Common myeloid progenitor, CD34-positive (primary cell): Measurements from ENCODE around the gene DCLRE1C.
A peak's percentile ranks its signal among the peaks of the same experiment; 100 is the strongest.

Experiments used
- CTCF ChIA-PET: fragments of 350-600 bp; sonication (Branson Sonifier 250); formaldehyde crosslinking; loops from one replicate; lab custom pipeline; 2021; ENCODE audit warnings: antibody characterized with exemption; lab: Charles Lee
- POLR2A ChIA-PET: fragments of 350-600 bp; sonication (Branson Sonifier 250); formaldehyde crosslinking; loops from one replicate; lab custom pipeline; 2021; ENCODE audit warnings: antibody characterized with exemption; lab: Charles Lee
- DNase-seq, 3 donors: peaks; one replicate each; pipeline versions ENCODE4 v3.0.0 to v3.0.0-alpha.2; 2013
- H3K27ac ChIP-seq, 2 experiments: 1 replicate in 1 of 2; 2 replicates in 1 of 2; pipeline ENCODE4 v1.7.0; 2013; ENCODE audit warnings: inconsistent platforms in 2 of 2, low read length in 2 of 2, mild to moderate bottlenecking in 2 of 2, low read depth in 1 of 2, moderate library complexity in 1 of 2; ENCODE audit not compliant: severe bottlenecking in 2 of 2, insufficient read depth in 1 of 2, poor library complexity in 1 of 2
- H3K27me3 ChIP-seq, 5 experiments: replicated peaks in 2 of 5; 1 replicate in 3 of 5; 2 replicates in 2 of 5; pipeline versions ENCODE4 v1.6.1 to v1.7.0; 2013; ENCODE audit warnings: low read length in 4 of 5, mild to moderate bottlenecking in 2 of 5, moderate library complexity in 2 of 5, inconsistent platforms in 1 of 5; ENCODE audit not compliant: insufficient read depth in 5 of 5, control insufficient read depth in 4 of 5
- H3K36me3 ChIP-seq, 4 experiments: 1 replicate in 2 of 4; 2 replicates in 2 of 4; pipeline versions ENCODE4 v1.6.1 to v1.7.0; 2013; ENCODE audit warnings: low read length in 3 of 4, control low read depth in 1 of 4, mild to moderate bottlenecking in 1 of 4; ENCODE audit not compliant: control insufficient read depth in 4 of 4, insufficient read depth in 4 of 4
- H3K4me1 ChIP-seq, 4 experiments: 1 replicate in 3 of 4; 2 replicates in 1 of 4; pipeline versions ENCODE4 v1.6.1 to v1.7.1; 2013; ENCODE audit warnings: low read length in 3 of 4, mild to moderate bottlenecking in 3 of 4, control low read depth in 1 of 4, inconsistent platforms in 1 of 4, moderate library complexity in 1 of 4; ENCODE audit not compliant: control insufficient read depth in 4 of 4, insufficient read depth in 4 of 4; ENCODE audit errors: control extremely low read depth in 1 of 4
- H3K4me3 ChIP-seq, 7 experiments: 1 replicate in 4 of 7; 2 replicates in 3 of 7; pipeline versions ENCODE4 v1.5.1 to v1.7.0; 2013; ENCODE audit warnings: mild to moderate bottlenecking in 7 of 7, low read length in 6 of 7, moderate library complexity in 6 of 7, inconsistent platforms in 2 of 7, low read depth in 2 of 7, control low read depth in 1 of 7; ENCODE audit not compliant: insufficient read depth in 4 of 7, control insufficient read depth in 1 of 7; ENCODE audit errors: extremely low read depth in 1 of 7
- H3K9me3 ChIP-seq, 5 experiments: 1 replicate in 4 of 5; 2 replicates in 1 of 5; pipeline versions ENCODE4 v1.6.1 to v1.7.1; 2013; ENCODE audit warnings: low read length in 4 of 5, mild to moderate bottlenecking in 2 of 5, inconsistent platforms in 1 of 5, low read depth in 1 of 5, moderate library complexity in 1 of 5; ENCODE audit not compliant: control insufficient read depth in 4 of 5, insufficient read depth in 2 of 5; ENCODE audit errors: control extremely low read depth in 1 of 5
- WGBS: methylation state at CpG from one replicate; pipeline ENCODE4 v1.1.5; 2013; ENCODE audit not compliant: insufficient coverage; 5-methylcytosine and 5-hydroxymethylcytosine counted together

The DCLRE1C gene

GRCh38 chr10:14958872-14959220, 5.0 kb upstream of the DCLRE1C start:
- DNase-seq, result no peak
- CTCF ChIA-PET, result interaction anchor here (0.9 kb wide), 1 partner anchor 10 kb away, joined by 3 read pairs; no protein-coding TSS in a partner anchor
- POLR2A ChIA-PET, result interaction anchor here (1.2 kb wide), 1 partner anchor 80 kb away, joined by 3 read pairs; the partner anchor contains the start of gene SUV39H2
- H3K36me3 ChIP-seq, result no peaks in the 10 kb centered on the region
- no peaks in the 10 kb centered on the region for H3K9me3 ChIP-seq
- peak overlapping the region in 1 of 2 experiments; percentile 94 for H3K27ac ChIP-seq
- H3K4me1 ChIP-seq, result peaks cover 8 to 22% (median 18%) of the 10 kb centered on the region in 4 experiments
- no peaks in the 10 kb centered on the region for H3K27me3 ChIP-seq
- WGBS, result 29% methylated on average over 5 of the region's 12 CpGs
- peak overlapping the region; percentile 71 to 90 (median 85) for H3K4me3 ChIP-seq

- WGBS, result 91% methylated on average over 19 of the region's 19 CpGs
- ChIA-PET CTCF (interaction anchor here (0.7 kb wide), 1 partner anchor 20 kb away, joined by 3 read pairs; no protein-coding TSS in a partner anchor), POLR2A (no interaction called here)
- Histone ChIP-seq H3K4me3 (peak overlapping the region in 5 of 7 experiments; percentile 83 to 91 (median 88)), H3K27ac (peak overlapping the region in 1 of 2 experiments; percentile 82), H3K4me1 (peaks cover 23 to 55% (median 44%) of the 10 kb centered on the region in 4 experiments), H3K9me3 (no peaks in the 10 kb centered on the region), H3K36me3 (peaks cover 0 to 8% (median 2%) of the 10 kb centered on the region in 4 experiments), H3K27me3 (no peaks in the 10 kb centered on the region)
- DNase-seq, result no peak
Measured at GRCh38 chr10:14954934-14955333, 1.0 kb upstream of the DCLRE1C start.

- Histone ChIP-seq H3K27me3 (no peaks in the 10 kb centered on the region), H3K36me3 (peaks cover 0 to 16% (median 8%) of the 10 kb centered on the region in 4 experiments), H3K27ac (peak overlapping the region; percentile 53 to 82), H3K9me3 (no peaks in the 10 kb centered on the region), H3K4me1 (peaks cover 20 to 53% (median 43%) of the 10 kb centered on the region in 4 experiments), H3K4me3 (peak overlapping the region; percentile 81 to 92 (median 88))
- ChIA-PET POLR2A (interaction anchor here (0.9 kb wide), 1 partner anchor 76 kb away, joined by 3 read pairs; no protein-coding TSS in a partner anchor), CTCF (interaction anchor here (0.8 to 1.8 kb wide), 6 partner anchors 18 to 153 kb away, joined by 3 to 4 read pairs (median 3); no protein-coding TSS in a partner anchor)
- DNase-seq, result peak in 2 of 3 donors; percentile 20 to 42
- 0% methylated on average over 28 of the region's 32 CpGs for WGBS
Measured at GRCh38 chr10:14953424-14954000, 384 bp downstream of the DCLRE1C start.

GRCh38 chr10:14952851-14953423, 959 bp downstream of the DCLRE1C start:
- H3K27ac ChIP-seq, result peak overlapping the region in 1 of 2 experiments; percentile 82
- DNase-seq, result no peak
- no peaks in the 10 kb centered on the region for H3K9me3 ChIP-seq
- no peaks in the 10 kb centered on the region for H3K27me3 ChIP-seq
- H3K36me3 ChIP-seq, result peaks cover 0 to 21% (median 11%) of the 10 kb centered on the region in 4 experiments
- ChIA-PET CTCF (interaction anchor here (0.8 to 1.8 kb wide), 6 partner anchors 17 to 154 kb away, joined by 3 to 4 read pairs (median 3); no protein-coding TSS in a partner anchor), POLR2A (no interaction called here)
- peak overlapping the region; percentile 81 to 92 (median 88) for H3K4me3 ChIP-seq
- H3K4me1 ChIP-seq, result peaks cover 20 to 53% (median 43%) of the 10 kb centered on the region in 4 experiments
- 64% methylated on average over 6 of the region's 10 CpGs for WGBS

GRCh38 chr10:14949291-14949690, 4.6 kb downstream of the DCLRE1C start:
- no peak for DNase-seq
- ChIA-PET POLR2A (no interaction called here), CTCF (interaction anchor here (1.0 to 1.7 kb wide), 3 partner anchors 9 to 22 kb away, joined by 3 to 4 read pairs (median 3); partner anchors contain the start of gene MEIG1)
- H3K4me1 ChIP-seq, result peaks cover 15 to 42% (median 36%) of the 10 kb centered on the region in 4 experiments
- no peak overlapping the region for H3K4me3 ChIP-seq
- no CpG with 5 or more reads among the region's 5 CpGs for WGBS
- peaks cover 12 to 51% (median 31%) of the 10 kb centered on the region in 4 experiments for H3K36me3 ChIP-seq
- no peaks in the 10 kb centered on the region for H3K9me3 ChIP-seq
- H3K27ac ChIP-seq, result no peak overlapping the region
- no peaks in the 10 kb centered on the region for H3K27me3 ChIP-seq

GRCh38 chr10:14947268-14947667, 6.6 kb downstream of the DCLRE1C start:
- peaks cover 6 to 28% (median 20%) of the 10 kb centered on the region in 4 experiments for H3K4me1 ChIP-seq
- H3K27me3 ChIP-seq, result no peaks in the 10 kb centered on the region
- H3K36me3 ChIP-seq, result peaks cover 12 to 62% (median 35%) of the 10 kb centered on the region in 4 experiments
- H3K4me3 ChIP-seq, result no peak overlapping the region
- CTCF ChIA-PET, result interaction anchor here (0.8 kb wide), 1 partner anchor 42 kb away, joined by 3 read pairs; no protein-coding TSS in a partner anchor
- whole genome bisulfite sequencing, result 100% methylated on average over 1 of the region's 1 CpG
- no peaks in the 10 kb centered on the region for H3K9me3 ChIP-seq
- POLR2A ChIA-PET, result no interaction called here
- no peak for DNase-seq
- no peak overlapping the region for H3K27ac ChIP-seq
